Endothelial cell of umbilical vein (primary cell): Measurements from ENCODE around the gene MICAL3.

Experiments
- MYC ChIP-seq: IDR thresholded peaks from one replicate; pipeline ENCODE4 v1.6.1; 2011; ENCODE audit warnings: mild to moderate bottlenecking, low read depth, low read length
- POLR2A ChIP-seq: IDR thresholded peaks from 2 replicates; pipeline ENCODE4 v1.6.1; 2012; ENCODE audit warnings: low read depth, mild to moderate bottlenecking, control low read depth, low read length
- POLR2AphosphoS5 ChIP-seq: IDR thresholded peaks from 2 replicates; pipeline ENCODE4 v1.6.1; 2012; ENCODE audit warnings: low read depth, mild to moderate bottlenecking, control low read depth, low read length, moderate library complexity; ENCODE audit not compliant: insufficient read depth
- TF ChIP-seq, protein P1 (sequence below), 2 donors: IDR thresholded peaks; 1 replicate in 1 of 2; 2 replicates in 1 of 2; pipeline ENCODE4 v1.5.1; 2011; ENCODE audit warnings: low read length in 2 of 2, mild to moderate bottlenecking in 2 of 2, moderate library complexity in 2 of 2, control low read depth in 1 of 2, inconsistent platforms in 1 of 2, low read depth in 1 of 2; ENCODE audit not compliant: insufficient read depth in 1 of 2; ENCODE audit errors: extremely low read depth in 1 of 2
- TF ChIP-seq, protein P2 (sequence below): IDR thresholded peaks from 2 replicates; pipeline ENCODE4 v1.6.1; 2011; ENCODE audit not compliant: insufficient read depth, insufficient read length

DNA sequence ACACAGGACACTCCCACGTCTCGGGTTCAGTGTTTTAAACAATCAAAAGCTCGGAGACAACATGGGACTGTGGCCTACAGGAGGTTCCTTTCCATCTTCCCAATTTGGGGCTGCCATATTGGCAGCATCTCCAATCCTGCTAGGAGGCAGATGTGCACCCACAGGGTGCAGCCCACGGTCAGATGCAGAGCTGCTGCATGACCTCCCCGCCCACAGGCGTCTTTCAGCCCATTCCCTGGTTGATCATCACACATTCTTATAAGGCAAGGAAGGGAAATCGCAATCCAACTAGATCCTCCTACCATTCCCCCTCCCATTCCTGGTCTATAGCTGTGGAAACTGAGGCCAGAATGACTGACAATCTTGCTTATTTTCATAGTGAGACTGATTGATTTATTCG is 121.4 kb downstream of the MICAL3 start:
- TF ChIP-seq MYC (no peak), POLR2A (no peak), POLR2AphosphoS5 (no peak)
- TF ChIP-seq, protein P1, sequence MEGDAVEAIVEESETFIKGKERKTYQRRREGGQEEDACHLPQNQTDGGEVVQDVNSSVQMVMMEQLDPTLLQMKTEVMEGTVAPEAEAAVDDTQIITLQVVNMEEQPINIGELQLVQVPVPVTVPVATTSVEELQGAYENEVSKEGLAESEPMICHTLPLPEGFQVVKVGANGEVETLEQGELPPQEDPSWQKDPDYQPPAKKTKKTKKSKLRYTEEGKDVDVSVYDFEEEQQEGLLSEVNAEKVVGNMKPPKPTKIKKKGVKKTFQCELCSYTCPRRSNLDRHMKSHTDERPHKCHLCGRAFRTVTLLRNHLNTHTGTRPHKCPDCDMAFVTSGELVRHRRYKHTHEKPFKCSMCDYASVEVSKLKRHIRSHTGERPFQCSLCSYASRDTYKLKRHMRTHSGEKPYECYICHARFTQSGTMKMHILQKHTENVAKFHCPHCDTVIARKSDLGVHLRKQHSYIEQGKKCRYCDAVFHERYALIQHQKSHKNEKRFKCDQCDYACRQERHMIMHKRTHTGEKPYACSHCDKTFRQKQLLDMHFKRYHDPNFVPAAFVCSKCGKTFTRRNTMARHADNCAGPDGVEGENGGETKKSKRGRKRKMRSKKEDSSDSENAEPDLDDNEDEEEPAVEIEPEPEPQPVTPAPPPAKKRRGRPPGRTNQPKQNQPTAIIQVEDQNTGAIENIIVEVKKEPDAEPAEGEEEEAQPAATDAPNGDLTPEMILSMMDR (IDR thresholded peaks at IDR 0.05; ENCODE audit: extremely low read depth in 1 of 2, insufficient read depth in 1 of 2, low read depth in 1 of 2, low read length in 2 of 2) = no peak
- TF ChIP-seq, protein P2, sequence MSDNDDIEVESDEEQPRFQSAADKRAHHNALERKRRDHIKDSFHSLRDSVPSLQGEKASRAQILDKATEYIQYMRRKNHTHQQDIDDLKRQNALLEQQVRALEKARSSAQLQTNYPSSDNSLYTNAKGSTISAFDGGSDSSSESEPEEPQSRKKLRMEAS = no peak
